Activated T-cell treated with anti-CD3 and anti-CD28 coated beads, Interleukin-2, amount 50 U/mL, for 72 hours (primary cell): ENCODE data around the gene MAML3. TPM values are rescaled to one million over a fixed set of nuclear protein-coding genes. Genes with fewer than 3 reads are reported as not detected.

Source experiments
- ATAC-seq, 2 donors: fragments of 150-1000 bp; cut with Tn5 transposase; replicated peaks in 1 of 2; 2 replicates each; pipeline ENCODE4 v1.10.0; 2021; ENCODE audit warnings: moderate library complexity in 2 of 2, mild to moderate bottlenecking in 1 of 2
- DNase-seq, 2 donors: peaks; one replicate each; pipeline ENCODE4 v3.0.0; 2021 to 2022; ENCODE audit warnings: mixed read lengths in 1 of 2
- H3K27ac Mint-ChIP-seq: one replicate; pipeline ENCODE4 v1.8.0; 2022; ENCODE audit warnings: mild to moderate bottlenecking, moderate library complexity, mixed read lengths
- H3K27me3 Mint-ChIP-seq: one replicate; pipeline ENCODE4 v1.8.0; 2022; ENCODE audit warnings: low read depth, mixed read lengths
- H3K36me3 Mint-ChIP-seq, 2 donors: one replicate each; pipeline ENCODE4 v1.8.0; 2022; ENCODE audit warnings: mixed read lengths in 2 of 2, mild to moderate bottlenecking in 1 of 2; ENCODE audit not compliant: insufficient read depth in 2 of 2
- H3K4me1 Mint-ChIP-seq: one replicate; pipeline ENCODE4 v1.8.0; 2022; ENCODE audit warnings: low read depth, mixed read lengths
- H3K4me3 Mint-ChIP-seq, 2 donors: one replicate each; pipeline ENCODE4 v1.8.0; 2022; ENCODE audit warnings: mild to moderate bottlenecking in 2 of 2, mixed read lengths in 2 of 2, moderate library complexity in 2 of 2
- H3K9me3 Mint-ChIP-seq, 2 donors: one replicate each; pipeline ENCODE4 v1.8.0; 2022; ENCODE audit warnings: mixed read lengths in 2 of 2
- total RNA-seq, 2 donors: library from RNA; stranded (reverse); gene quantifications; one replicate each; pipeline ENCODE4 v1.2.3, GENCODE V29; 2022

MAML3 gene
- total RNA-seq, 2 donors from 2014 or later: 5.3 to 5.5 TPM

- Mint-ChIP-seq H3K27me3 (peaks cover 16% of the 10 kb centered on the region), H3K4me1 (no peaks in the 10 kb centered on the region)
Observed at GRCh38 chr4:139845453-139846093, 308.4 kb downstream of the MAML3 start.

GRCh38 chr4:139844459-139845036 is 309.4 kb downstream of the MAML3 start:
- Mint-ChIP-seq H3K4me3 (no peak overlapping the region), H3K27me3 (peaks cover 14% of the 10 kb centered on the region), H3K36me3 (no peaks in the 10 kb centered on the region), H3K4me1 (no peaks in the 10 kb centered on the region), H3K27ac (no peak overlapping the region), H3K9me3 (no peaks in the 10 kb centered on the region)
- peak; percentile 9 to 10 for DNase-seq
- ATAC-seq: peak; percentile 85 to 89

More at GRCh38 chr4:139845453-139846093, 308.4 kb downstream of the MAML3 start:
- Mint-ChIP-seq H3K9me3 (no peaks in the 10 kb centered on the region), H3K36me3 (no peaks in the 10 kb centered on the region), H3K27ac (no peak overlapping the region), H3K4me3 (no peak overlapping the region)
- peak in 1 of 2 donors; percentile 44 for ATAC-seq
- DNase-seq: no peak

- H3K27me3 Mint-ChIP-seq: peaks cover 9% of the 10 kb centered on the region
- H3K27ac Mint-ChIP-seq: no peak overlapping the region
- no peak for DNase-seq
- H3K9me3 Mint-ChIP-seq: no peaks in the 10 kb centered on the region
- peak in 1 of 2 donors; percentile 8 for ATAC-seq
- H3K4me3 Mint-ChIP-seq: no peak overlapping the region
- no peaks in the 10 kb centered on the region for H3K36me3 Mint-ChIP-seq
- no peaks in the 10 kb centered on the region for H3K4me1 Mint-ChIP-seq
Observed at GRCh38 chr4:139844057-139844456, 309.9 kb downstream of the MAML3 start.

DNA sequence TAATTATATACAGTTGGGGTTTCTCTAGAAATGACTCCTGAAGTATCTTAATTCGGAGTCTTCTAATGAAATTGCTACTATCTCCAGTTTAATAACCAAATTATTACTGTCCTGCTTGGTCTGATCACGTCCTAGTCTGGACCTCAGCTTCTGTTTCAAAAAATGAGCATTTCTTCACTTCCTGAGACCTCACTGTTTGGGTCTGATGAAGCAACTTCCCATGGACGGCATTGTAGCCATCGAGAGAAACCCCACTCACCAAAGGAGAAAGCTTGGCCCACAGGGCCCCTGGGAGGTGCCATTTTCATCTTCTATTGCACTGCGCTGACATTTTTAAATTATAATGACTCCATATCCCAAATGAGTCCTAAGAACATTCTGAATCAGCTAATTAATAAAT is 310.3 kb downstream of the MAML3 start:
- Mint-ChIP-seq H3K4me3 (no peak overlapping the region), H3K27me3 (peaks cover 7% of the 10 kb centered on the region), H3K36me3 (no peaks in the 10 kb centered on the region), H3K9me3 (no peaks in the 10 kb centered on the region), H3K27ac (no peak overlapping the region), H3K4me1 (no peaks in the 10 kb centered on the region)
- ATAC-seq (no peak), DNase-seq (no peak)

GRCh38 chr4:139841464-139842195 is 312.4 kb downstream of the MAML3 start:
- DNase-seq: no peak
- H3K4me1 Mint-ChIP-seq: no peaks in the 10 kb centered on the region
- H3K9me3 Mint-ChIP-seq: no peaks in the 10 kb centered on the region
- H3K4me3 Mint-ChIP-seq: no peak overlapping the region
- H3K27me3 Mint-ChIP-seq: no peaks in the 10 kb centered on the region
- no peak for ATAC-seq
- no peak overlapping the region for H3K27ac Mint-ChIP-seq
- H3K36me3 Mint-ChIP-seq: no peaks in the 10 kb centered on the region

GRCh38 chr4:139840773-139841172 is 313.2 kb downstream of the MAML3 start:
- no peaks in the 10 kb centered on the region for H3K9me3 Mint-ChIP-seq
- no peaks in the 10 kb centered on the region for H3K36me3 Mint-ChIP-seq
- ATAC-seq (no peak), DNase-seq (no peak)
- H3K4me3 Mint-ChIP-seq: no peak overlapping the region
- H3K27me3 Mint-ChIP-seq: no peaks in the 10 kb centered on the region
- no peaks in the 10 kb centered on the region for H3K4me1 Mint-ChIP-seq
- no peak overlapping the region for H3K27ac Mint-ChIP-seq

- Mint-ChIP-seq H3K9me3 (no peaks in the 10 kb centered on the region), H3K27ac (no peak overlapping the region), H3K36me3 (no peaks in the 10 kb centered on the region), H3K27me3 (no peaks in the 10 kb centered on the region), H3K4me1 (no peaks in the 10 kb centered on the region), H3K4me3 (no peak overlapping the region)
- DNase-seq (no peak), ATAC-seq (no peak)
Observed at GRCh38 chr4:139839403-139840031, 314.5 kb downstream of the MAML3 start.

- no peak for DNase-seq
- H3K4me3 Mint-ChIP-seq: no peak overlapping the region
- H3K27me3 Mint-ChIP-seq: no peaks in the 10 kb centered on the region
- no peak overlapping the region for H3K27ac Mint-ChIP-seq
- no peaks in the 10 kb centered on the region for H3K4me1 Mint-ChIP-seq
- no peaks in the 10 kb centered on the region for H3K36me3 Mint-ChIP-seq
- ATAC-seq: no peak
- no peaks in the 10 kb centered on the region for H3K9me3 Mint-ChIP-seq
Observed at GRCh38 chr4:139838811-139839210, 315.2 kb downstream of the MAML3 start.

DNA sequence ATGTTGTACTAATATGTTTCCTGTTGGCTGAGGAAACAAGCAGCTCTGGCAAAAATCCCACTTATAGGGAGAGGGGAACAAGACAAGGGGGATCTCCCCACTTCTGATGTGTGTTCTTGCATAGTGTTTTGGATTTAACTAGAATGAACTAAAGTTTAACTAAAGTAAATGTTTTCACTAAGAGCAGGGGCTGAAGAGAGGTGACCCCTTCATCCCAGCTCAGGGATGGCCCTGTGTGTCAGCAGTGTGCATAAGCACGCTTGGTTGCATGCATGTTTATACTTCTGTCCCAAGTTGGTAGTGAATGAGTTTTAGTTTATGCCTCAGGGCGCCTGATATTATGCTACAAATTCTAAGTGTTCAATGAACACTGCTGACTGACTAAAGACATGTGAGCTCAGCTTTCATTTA is 319.0 kb downstream of the MAML3 start:
- Mint-ChIP-seq H3K27me3 (no peaks in the 10 kb centered on the region), H3K4me3 (no peak overlapping the region), H3K4me1 (no peaks in the 10 kb centered on the region), H3K27ac (no peak overlapping the region), H3K36me3 (no peaks in the 10 kb centered on the region), H3K9me3 (no peaks in the 10 kb centered on the region)
- DNase-seq: no peak
- ATAC-seq: no peak

GRCh38 chr4:139834226-139834662 is 319.7 kb downstream of the MAML3 start:
- Mint-ChIP-seq H3K9me3 (no peaks in the 10 kb centered on the region), H3K36me3 (no peaks in the 10 kb centered on the region), H3K4me3 (no peak overlapping the region), H3K4me1 (no peaks in the 10 kb centered on the region), H3K27ac (no peak overlapping the region), H3K27me3 (no peaks in the 10 kb centered on the region)
- DNase-seq (no peak), ATAC-seq (no peak)

DNA sequence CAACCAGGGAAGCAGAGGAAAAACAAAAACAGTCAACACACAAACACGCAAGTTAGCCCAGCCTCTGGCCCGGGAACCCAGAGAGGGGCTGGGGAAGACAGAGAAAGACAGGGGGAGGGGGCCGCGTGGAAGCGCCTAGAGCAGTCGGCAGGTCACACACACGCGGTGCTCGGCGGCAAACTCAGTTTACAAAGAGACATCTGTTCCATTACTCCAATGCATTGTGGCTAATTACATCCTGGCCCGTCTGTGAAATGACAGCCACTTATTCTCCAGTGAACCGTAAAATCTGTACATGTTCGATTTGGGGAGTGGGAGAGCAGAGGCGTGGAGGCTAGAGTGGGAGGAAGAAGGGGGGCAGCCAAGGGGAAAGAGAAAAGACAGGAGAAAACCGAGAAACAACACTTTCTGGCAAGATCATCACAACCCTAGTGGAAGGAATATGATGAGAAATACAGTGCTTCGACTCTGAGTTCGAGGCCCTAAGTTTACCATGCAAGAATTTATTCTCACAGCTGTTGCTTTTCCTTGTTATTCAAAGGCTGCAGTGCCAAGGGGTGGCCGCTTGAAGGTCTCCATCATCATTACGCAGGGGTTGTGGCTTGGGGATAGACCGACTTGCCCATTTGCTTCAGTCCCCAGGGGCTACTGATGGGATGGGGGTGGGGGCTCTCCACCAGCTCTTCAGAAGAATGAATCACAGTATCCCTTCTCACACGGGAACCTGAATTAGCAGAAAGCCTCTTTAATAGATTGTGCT is 320.7 kb downstream of the MAML3 start:
- Mint-ChIP-seq H3K27me3 (no peaks in the 10 kb centered on the region), H3K9me3 (no peaks in the 10 kb centered on the region), H3K36me3 (no peaks in the 10 kb centered on the region), H3K4me1 (no peaks in the 10 kb centered on the region), H3K27ac (no peak overlapping the region), H3K4me3 (no peak overlapping the region)
- DNase-seq: no peak
- ATAC-seq: no peak

- no peak for DNase-seq
- Mint-ChIP-seq H3K4me3 (no peak overlapping the region), H3K36me3 (no peaks in the 10 kb centered on the region), H3K9me3 (no peaks in the 10 kb centered on the region), H3K4me1 (no peaks in the 10 kb centered on the region), H3K27ac (peak overlapping the region; percentile 4), H3K27me3 (no peaks in the 10 kb centered on the region)
- no peak for ATAC-seq
Observed at GRCh38 chr4:139828966-139829664, 324.9 kb downstream of the MAML3 start.
